HG02885 (cell line): ENCODE measurements around the gene SF1.

Experiments
- ATAC-seq: cut with Tn5 transposase; IDR thresholded peaks from one replicate; pipeline ENCODE4 v1.9.1; 2021; ENCODE audit warnings: mild to moderate bottlenecking; ENCODE audit not compliant: unreplicated experiment, poor library complexity

Gene SF1

GRCh38 chr11:64715110-64715509 lies 63.2 kb downstream of the SF1 start:
- no peak for ATAC-seq

DNA sequence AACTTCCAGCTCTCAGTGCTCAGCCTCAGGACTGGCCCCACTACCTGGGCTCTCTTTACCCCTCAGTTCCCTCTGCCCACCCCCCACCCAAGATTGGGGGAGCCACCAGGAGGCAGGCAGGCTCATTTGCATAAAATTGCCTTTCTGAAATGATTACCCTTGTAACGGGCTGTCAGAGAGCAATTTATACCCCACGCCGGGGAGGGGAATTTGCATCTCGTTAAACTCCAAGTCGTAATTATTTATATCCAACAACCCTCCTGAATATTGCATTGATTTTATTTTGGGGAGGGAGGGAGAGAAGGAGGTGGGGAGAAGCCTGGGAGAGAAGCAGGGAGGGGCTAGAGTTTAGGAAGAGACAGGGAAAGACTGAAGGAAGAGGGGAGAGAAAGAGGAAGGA lies 63.7 kb downstream of the SF1 start:
- no peak for ATAC-seq
